Measurements from ENCODE around the gene HERC2.

The HERC2 gene

DNA sequence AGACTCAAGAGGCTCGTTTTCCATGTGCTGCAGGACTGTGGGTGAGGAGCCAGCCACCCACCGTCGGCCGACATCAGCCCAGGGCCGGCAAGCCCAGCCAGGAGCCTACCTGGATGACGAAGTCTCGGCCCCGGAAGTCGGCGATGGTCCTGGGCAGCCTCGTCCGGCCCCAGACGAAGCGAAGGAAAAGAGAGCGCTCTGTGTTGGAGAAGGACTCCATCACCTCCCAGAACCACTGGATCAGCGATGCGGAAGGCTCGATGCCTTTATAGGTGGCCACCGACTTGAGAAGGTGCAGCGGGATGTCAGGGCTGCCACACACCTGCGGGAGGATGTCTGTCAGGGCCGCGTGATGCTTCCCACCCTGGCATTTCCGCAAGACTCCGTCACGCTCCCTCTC, 209.0 kb downstream of the HERC2 start:
- Histone ChIP-seq H3K9me3 (ENCODE audit: insufficient read depth, low read length) (no peaks in the 10 kb centered on the region), H3K9ac (ENCODE audit: low read length) (no peak overlapping the region), H3K9me2 (replicated peaks; ENCODE audit: insufficient read depth, low read length) (no peaks in the 10 kb centered on the region), H3K27me3 (ENCODE audit: low read length) (no peaks in the 10 kb centered on the region), H3F3A (ENCODE audit: insufficient read depth) (no peaks in the 10 kb centered on the region), H3K4me3 (ENCODE audit: insufficient read depth, low read length, poor library complexity, severe bottlenecking) (no peak overlapping the region), H3K36me3 (ENCODE audit: low read length) (no peaks in the 10 kb centered on the region), H2AFZ (ENCODE audit: low read depth, low read length, severe bottlenecking) (no peak overlapping the region), H4K20me1 (ENCODE audit: low read depth, low read length) (no peaks in the 10 kb centered on the region), H3K79me2 (ENCODE audit: insufficient read depth, low read length) (no peaks in the 10 kb centered on the region), H3K4me2 (ENCODE audit: low read depth, low read length, poor library complexity, severe bottlenecking) (no peak overlapping the region), H3K27ac (ENCODE audit: low read depth, low read length) (no peak overlapping the region)
- TF ChIP-seq, protein P1, sequence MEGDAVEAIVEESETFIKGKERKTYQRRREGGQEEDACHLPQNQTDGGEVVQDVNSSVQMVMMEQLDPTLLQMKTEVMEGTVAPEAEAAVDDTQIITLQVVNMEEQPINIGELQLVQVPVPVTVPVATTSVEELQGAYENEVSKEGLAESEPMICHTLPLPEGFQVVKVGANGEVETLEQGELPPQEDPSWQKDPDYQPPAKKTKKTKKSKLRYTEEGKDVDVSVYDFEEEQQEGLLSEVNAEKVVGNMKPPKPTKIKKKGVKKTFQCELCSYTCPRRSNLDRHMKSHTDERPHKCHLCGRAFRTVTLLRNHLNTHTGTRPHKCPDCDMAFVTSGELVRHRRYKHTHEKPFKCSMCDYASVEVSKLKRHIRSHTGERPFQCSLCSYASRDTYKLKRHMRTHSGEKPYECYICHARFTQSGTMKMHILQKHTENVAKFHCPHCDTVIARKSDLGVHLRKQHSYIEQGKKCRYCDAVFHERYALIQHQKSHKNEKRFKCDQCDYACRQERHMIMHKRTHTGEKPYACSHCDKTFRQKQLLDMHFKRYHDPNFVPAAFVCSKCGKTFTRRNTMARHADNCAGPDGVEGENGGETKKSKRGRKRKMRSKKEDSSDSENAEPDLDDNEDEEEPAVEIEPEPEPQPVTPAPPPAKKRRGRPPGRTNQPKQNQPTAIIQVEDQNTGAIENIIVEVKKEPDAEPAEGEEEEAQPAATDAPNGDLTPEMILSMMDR (IDR thresholded peaks at IDR 0.05; ENCODE audit: insufficient read depth, low read length, poor library complexity, severe bottlenecking): no peak
- TF ChIP-seq EZH2phosphoT487 (conservative IDR thresholded peaks at IDR 0.05; ENCODE audit: low read length): no peak

DNA sequence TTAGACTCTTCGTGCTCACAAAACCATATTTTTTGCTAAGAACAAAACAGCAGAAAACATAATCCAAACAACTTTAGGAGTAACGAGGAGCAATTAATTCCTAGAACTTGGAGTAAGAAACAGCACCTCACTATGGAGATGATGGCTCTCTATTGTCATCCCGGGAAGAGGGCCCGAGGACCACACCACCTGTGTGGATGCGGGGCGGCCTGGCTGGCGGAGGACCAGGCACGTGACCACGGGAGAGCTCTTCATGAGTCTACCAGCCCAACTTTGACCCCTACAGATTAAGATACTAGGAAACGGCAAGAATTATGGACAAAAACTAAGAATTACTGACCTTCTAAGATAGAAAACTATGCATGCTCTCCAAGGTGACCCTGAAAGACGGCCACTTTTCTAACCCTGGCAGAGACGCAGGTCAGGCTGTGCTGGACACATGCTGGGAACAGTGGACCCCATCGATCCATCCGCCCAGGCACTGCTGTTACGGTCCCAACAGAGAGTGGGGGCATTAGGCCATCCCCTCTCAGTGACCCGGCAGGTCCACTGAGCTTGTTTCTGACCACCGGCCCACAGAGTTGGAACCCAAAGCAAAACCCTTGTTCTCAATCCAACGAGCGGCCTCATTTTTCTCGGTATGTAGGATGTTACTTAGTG, 209.7 kb downstream of the HERC2 start:
- no peak for TF ChIP-seq EZH2phosphoT487 (conservative IDR thresholded peaks at IDR 0.05; ENCODE audit: low read length)
- TF ChIP-seq, protein P1 (IDR thresholded peaks at IDR 0.05; ENCODE audit: insufficient read depth, low read length, poor library complexity, severe bottlenecking): no peak
- no peak overlapping the region for H2AFZ ChIP-seq (ENCODE audit: low read depth, low read length, severe bottlenecking)
- no peaks in the 10 kb centered on the region for H4K20me1 ChIP-seq (ENCODE audit: low read depth, low read length)
- no peak overlapping the region for H3K9ac ChIP-seq (ENCODE audit: low read length)
- H3K4me2 ChIP-seq (ENCODE audit: low read depth, low read length, poor library complexity, severe bottlenecking): no peak overlapping the region
- H3K9me2 ChIP-seq (replicated peaks; ENCODE audit: insufficient read depth, low read length): no peaks in the 10 kb centered on the region
- no peaks in the 10 kb centered on the region for H3F3A ChIP-seq (ENCODE audit: insufficient read depth)
- H3K36me3 ChIP-seq (ENCODE audit: low read length): no peaks in the 10 kb centered on the region
- H3K27me3 ChIP-seq (ENCODE audit: low read length): no peaks in the 10 kb centered on the region
- no peak overlapping the region for H3K4me3 ChIP-seq (ENCODE audit: insufficient read depth, low read length, poor library complexity, severe bottlenecking)
- no peaks in the 10 kb centered on the region for H3K79me2 ChIP-seq (ENCODE audit: insufficient read depth, low read length)
- H3K9me3 ChIP-seq (ENCODE audit: insufficient read depth, low read length): no peaks in the 10 kb centered on the region
- H3K27ac ChIP-seq (ENCODE audit: low read depth, low read length): no peak overlapping the region

DNA sequence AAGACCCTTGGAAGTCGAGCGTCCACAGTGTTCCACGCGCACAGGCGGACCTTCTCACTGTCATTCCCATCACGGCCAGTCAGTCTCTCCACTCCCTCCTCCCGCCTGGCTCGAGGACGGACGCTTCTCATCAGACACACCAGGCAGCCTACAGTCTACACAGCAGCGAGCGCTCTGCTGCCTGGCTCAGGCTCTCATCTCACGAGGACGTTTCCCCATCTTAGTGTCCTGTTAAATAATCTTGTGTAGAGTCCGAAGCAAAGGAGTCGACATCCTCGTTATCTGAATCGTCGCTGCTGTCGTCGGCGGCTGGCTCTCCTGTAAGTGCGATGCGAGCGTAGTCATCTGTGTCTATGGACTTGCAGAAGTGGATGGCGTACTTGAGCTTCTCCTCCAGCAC, 210.4 kb downstream of the HERC2 start:
- Histone ChIP-seq H3K4me3 (ENCODE audit: insufficient read depth, low read length, poor library complexity, severe bottlenecking) (no peak overlapping the region), H3F3A (ENCODE audit: insufficient read depth) (no peaks in the 10 kb centered on the region), H3K27me3 (ENCODE audit: low read length) (no peaks in the 10 kb centered on the region), H3K4me2 (ENCODE audit: low read depth, low read length, poor library complexity, severe bottlenecking) (no peak overlapping the region), H2AFZ (ENCODE audit: low read depth, low read length, severe bottlenecking) (no peak overlapping the region), H3K79me2 (ENCODE audit: insufficient read depth, low read length) (no peaks in the 10 kb centered on the region), H4K20me1 (ENCODE audit: low read depth, low read length) (no peaks in the 10 kb centered on the region), H3K9me3 (ENCODE audit: insufficient read depth, low read length) (no peaks in the 10 kb centered on the region), H3K9me2 (replicated peaks; ENCODE audit: insufficient read depth, low read length) (no peaks in the 10 kb centered on the region), H3K27ac (ENCODE audit: low read depth, low read length) (no peak overlapping the region), H3K9ac (ENCODE audit: low read length) (no peak overlapping the region), H3K36me3 (ENCODE audit: low read length) (no peaks in the 10 kb centered on the region)
- TF ChIP-seq, protein P1 (IDR thresholded peaks at IDR 0.05; ENCODE audit: insufficient read depth, low read length, poor library complexity, severe bottlenecking): no peak
- TF ChIP-seq EZH2phosphoT487 (conservative IDR thresholded peaks at IDR 0.05; ENCODE audit: low read length): no peak
